Activated CD8-positive, alpha-beta memory T cell treated with anti-CD3 and anti-CD28 coated beads, Interleukin-2, amount 50 U/mL, for 4 hours (primary cell): ENCODE data around the gene CD164L2.

Experiments used
- DNase-seq: peaks from one replicate; pipeline ENCODE4 v3.0.0-alpha.2; 2020

Gene CD164L2

GRCh38 chr1:27342778-27343638 is 40.1 kb downstream of the CD164L2 start:
- DNase-seq: peak; percentile 79

GRCh38 chr1:27342391-27342777 is 40.7 kb downstream of the CD164L2 start:
- peak; percentile 38 for DNase-seq

GRCh38 chr1:27341525-27342252 is 41.4 kb downstream of the CD164L2 start, which contains the start of gene SYTL1:
Gene SYTL1 (plus strand): TSS chr1:27342022. CDS start chr1:27345335, 3,313 bp downstream.
- peak; percentile 66 for DNase-seq

GRCh38 chr1:27339213-27339612 is 43.9 kb downstream of the CD164L2 start:
- DNase-seq: no peak

GRCh38 chr1:27338751-27339150 is 44.4 kb downstream of the CD164L2 start:
- no peak for DNase-seq

- DNase-seq: no peak
These were observed 46.4 kb downstream of the CD164L2 start for GRCh38 chr1:27336756-27337155.

- DNase-seq: no peak
These were observed 47.4 kb downstream of the CD164L2 start for GRCh38 chr1:27335506-27336422.

- DNase-seq: no peak
These were observed 49.3 kb downstream of the CD164L2 start for GRCh38 chr1:27333717-27334279.

GRCh38 chr1:27332536-27333281 is 50.4 kb downstream of the CD164L2 start:
- peak; percentile 54 for DNase-seq

GRCh38 chr1:27331922-27332321 is 51.2 kb downstream of the CD164L2 start:
- DNase-seq: no peak

GRCh38 chr1:27331426-27331825 is 51.7 kb downstream of the CD164L2 start:
- DNase-seq: no peak

- DNase-seq: no peak
These were observed 52.3 kb downstream of the CD164L2 start for GRCh38 chr1:27330786-27331185.
